OCI-LY3 (cell line): Measurements from ENCODE around the gene FLOT1.

Experiments used
- H2AFZ ChIP-seq: fragments of 200-600, 300-600 bp; shearing (Covaris generic); 2 replicates; pipeline ENCODE4 v1.6.0; 2014; ENCODE audit warnings: antibody characterized with exemption, low read depth, low read length
- H3K27ac ChIP-seq: fragments of 200-600, 300-600 bp; sonication (generic); 2 replicates; pipeline ENCODE4 v1.5.1; 2014; ENCODE audit warnings: mild to moderate bottlenecking, low read length, moderate library complexity, mixed read lengths
- H3K27me3 ChIP-seq: fragments of 200-600, 300-600 bp; sonication (generic); 2 replicates; pipeline ENCODE4 v1.6.1; 2014; ENCODE audit warnings: low read depth, low read length, mixed read lengths
- H3K36me3 ChIP-seq: fragments of 200-600, 300-600 bp; sonication (generic); replicated peaks from 2 replicates; pipeline ENCODE3; 2014; ENCODE audit warnings: low read depth, low read length, mixed read lengths
- H3K4me1 ChIP-seq: fragments of 300-600, 200-600 bp; sonication (generic); 2 replicates; pipeline ENCODE4 v1.6.1; 2014; ENCODE audit warnings: low read length, mixed read lengths
- H3K4me2 ChIP-seq: fragments of 200-600, 300-600 bp; sonication (generic); 2 replicates; pipeline ENCODE4 v1.6.1; 2014; ENCODE audit warnings: low read length, mixed read lengths
- H3K4me3 ChIP-seq: fragments of 300-600, 200-600 bp; sonication (generic); 2 replicates; pipeline ENCODE4 v1.5.1; 2014; ENCODE audit warnings: antibody characterized with exemption, mild to moderate bottlenecking, low read length, moderate library complexity
- H3K79me2 ChIP-seq: fragments of 300-600, 200-600 bp; shearing (Covaris generic); 2 replicates; pipeline ENCODE4 v1.6.1; 2014; ENCODE audit warnings: mild to moderate bottlenecking, low read length, mixed read lengths
- H3K9ac ChIP-seq: fragments of 300-600, 200-600 bp; shearing (Covaris generic); 2 replicates; pipeline ENCODE4 v1.6.0; 2014; ENCODE audit warnings: mild to moderate bottlenecking, low read length, moderate library complexity
- H3K9me3 ChIP-seq: fragments of 200-600, 300-600 bp; shearing (Covaris generic); 2 replicates; pipeline ENCODE4 v1.6.1; 2014; ENCODE audit warnings: low read length, mixed read lengths; ENCODE audit not compliant: insufficient read depth
- H4K20me1 ChIP-seq: fragments of 200-600, 300-600 bp; sonication (generic); 2 replicates; pipeline ENCODE4 v1.6.1; 2016; ENCODE audit warnings: low read length, mixed read lengths; ENCODE audit not compliant: insufficient read depth
- CTCF ChIP-seq: fragments of 200-600, 300-600 bp; sonication (generic); IDR thresholded peaks from 2 replicates; pipeline ENCODE4 v1.5.1; 2014; ENCODE audit warnings: antibody characterized with exemption, low read length, low read depth
- EZH2phosphoT487 ChIP-seq: fragments of 200-600 bp; shearing (Covaris generic); IDR thresholded peaks from 2 replicates; pipeline ENCODE4 v1.6.1; 2018; ENCODE audit warnings: antibody characterized with exemption, mixed run types, low read depth

Gene FLOT1, protein sequence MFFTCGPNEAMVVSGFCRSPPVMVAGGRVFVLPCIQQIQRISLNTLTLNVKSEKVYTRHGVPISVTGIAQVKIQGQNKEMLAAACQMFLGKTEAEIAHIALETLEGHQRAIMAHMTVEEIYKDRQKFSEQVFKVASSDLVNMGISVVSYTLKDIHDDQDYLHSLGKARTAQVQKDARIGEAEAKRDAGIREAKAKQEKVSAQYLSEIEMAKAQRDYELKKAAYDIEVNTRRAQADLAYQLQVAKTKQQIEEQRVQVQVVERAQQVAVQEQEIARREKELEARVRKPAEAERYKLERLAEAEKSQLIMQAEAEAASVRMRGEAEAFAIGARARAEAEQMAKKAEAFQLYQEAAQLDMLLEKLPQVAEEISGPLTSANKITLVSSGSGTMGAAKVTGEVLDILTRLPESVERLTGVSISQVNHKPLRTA

GRCh38 chr6:30742316-30743098 is at the start of gene FLOT1:
TSS of gene FLOT1 (minus strand) at chr6:30742687. CDS start at chr6:30742189, 498 bp downstream.
- H4K20me1 ChIP-seq = peaks cover 3% of the 10 kb centered on the region; the same call in 1 of the 2 replicates
- TF ChIP-seq EZH2phosphoT487 (no peak), CTCF (no peak)
- peak within 1 kb of the TSS; percentile 65 for H3K27ac ChIP-seq
- peaks cover 22% of the 10 kb centered on the region for H3K36me3 ChIP-seq
- no peaks in the 10 kb centered on the region for H3K9me3 ChIP-seq
- H3K4me1 ChIP-seq = peaks cover 18% of the 10 kb centered on the region
- peak within 1 kb of the TSS; percentile 94 for H3K9ac ChIP-seq
- H3K27me3 ChIP-seq = no peaks in the 10 kb centered on the region
- peak within 1 kb of the TSS; percentile 86 for H3K4me2 ChIP-seq
- H3K79me2 ChIP-seq = peaks cover 9% of the 10 kb centered on the region
- peak within 1 kb of the TSS; percentile 97 for H3K4me3 ChIP-seq
- H2AFZ ChIP-seq = peak within 1 kb of the TSS; percentile 69

- peaks cover 4% of the 10 kb centered on the region; the same call in 1 of the 2 replicates for H3K4me1 ChIP-seq
Measured at GRCh38 chr6:30790724-30791383, 48.4 kb upstream of the FLOT1 start.

DNA sequence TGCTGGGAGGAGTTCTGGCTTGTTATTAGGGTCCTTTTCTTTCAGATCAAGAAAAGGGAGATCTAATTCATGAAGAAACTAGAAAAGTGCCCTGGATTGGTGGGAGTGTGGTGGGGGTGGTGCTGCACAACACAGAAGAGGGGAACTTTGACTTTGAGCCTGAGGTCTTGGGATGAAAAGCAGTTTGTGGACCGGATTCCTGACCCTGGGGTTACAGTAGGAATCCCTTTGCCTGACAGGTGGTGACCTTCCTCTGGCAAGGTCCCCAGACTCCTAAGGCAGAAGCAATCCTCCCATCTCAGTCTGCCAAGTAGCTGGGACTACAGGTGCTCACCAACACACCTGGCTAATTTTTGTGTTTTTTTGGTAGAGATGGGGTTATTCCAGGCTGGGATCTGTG is 47.1 kb upstream of the FLOT1 start:
- TF ChIP-seq CTCF (no peak), EZH2phosphoT487 (no peak)
- no peaks in the 10 kb centered on the region for H3K79me2 ChIP-seq
- no peaks in the 10 kb centered on the region for H3K36me3 ChIP-seq
- H3K27me3 ChIP-seq = peaks cover 5% of the 10 kb centered on the region; the same call in 1 of the 2 replicates
- H3K4me1 ChIP-seq = peaks cover 4% of the 10 kb centered on the region; the same call in 1 of the 2 replicates
- no peak overlapping the region for H3K27ac ChIP-seq
- H2AFZ ChIP-seq = no peak overlapping the region
- no peaks in the 10 kb centered on the region for H4K20me1 ChIP-seq
- no peak overlapping the region for H3K9ac ChIP-seq
- no peak overlapping the region for H3K4me2 ChIP-seq
- H3K4me3 ChIP-seq = no peak overlapping the region
- no peaks in the 10 kb centered on the region for H3K9me3 ChIP-seq

More at GRCh38 chr6:30790724-30791383, 48.4 kb upstream of the FLOT1 start:
- Histone ChIP-seq H3K4me2 (no peak overlapping the region), H3K4me3 (no peak overlapping the region), H3K27me3 (peaks cover 5% of the 10 kb centered on the region; the same call in 1 of the 2 replicates), H3K9me3 (no peaks in the 10 kb centered on the region), H4K20me1 (no peaks in the 10 kb centered on the region), H3K79me2 (no peaks in the 10 kb centered on the region), H3K27ac (no peak overlapping the region), H3K36me3 (no peaks in the 10 kb centered on the region), H3K9ac (no peak overlapping the region), H2AFZ (no peak overlapping the region)
- TF ChIP-seq EZH2phosphoT487 (no peak), CTCF (no peak)
